ENCODE results near the gene KIF26A.

The KIF26A gene

DNA sequence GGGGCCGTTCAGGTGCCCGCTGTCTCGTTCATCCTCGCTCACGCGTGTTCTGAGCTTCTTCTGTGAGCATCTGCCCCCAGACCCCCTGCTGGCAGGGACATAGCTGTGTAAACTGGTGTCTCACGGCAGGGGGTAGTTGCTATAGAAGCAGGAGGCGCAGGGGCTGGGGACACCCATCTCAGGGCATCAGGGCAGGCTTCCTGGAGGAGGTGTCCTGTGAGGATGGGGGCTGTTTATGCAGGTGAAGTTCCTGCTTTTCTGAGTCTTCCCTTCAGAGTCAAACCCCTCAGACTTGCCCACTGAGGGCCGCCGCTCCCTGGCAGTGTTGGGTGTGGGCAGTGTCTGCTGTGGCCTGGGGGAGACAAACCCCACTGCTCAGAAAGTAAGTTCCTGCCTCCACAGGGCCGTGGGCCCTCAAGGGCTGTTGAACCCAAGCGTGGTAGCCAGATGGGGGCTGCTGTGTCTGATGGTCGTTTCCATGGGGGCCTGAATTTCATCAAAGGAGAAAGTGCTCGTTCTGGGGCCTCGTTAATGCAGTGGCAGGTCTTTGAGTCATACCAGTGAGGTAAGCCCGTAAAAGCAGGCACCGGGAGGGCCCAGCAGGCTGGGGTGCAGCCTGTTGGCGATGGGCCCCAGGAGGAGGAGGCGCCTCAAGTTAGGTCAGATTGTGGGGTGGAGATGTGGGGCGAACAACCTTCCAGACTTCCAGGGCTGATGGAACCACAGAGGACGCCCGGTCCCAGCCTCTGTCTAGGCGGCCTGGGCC is 23.4 kb downstream of the KIF26A start:
- DNase-seq, result no peak

DNA sequence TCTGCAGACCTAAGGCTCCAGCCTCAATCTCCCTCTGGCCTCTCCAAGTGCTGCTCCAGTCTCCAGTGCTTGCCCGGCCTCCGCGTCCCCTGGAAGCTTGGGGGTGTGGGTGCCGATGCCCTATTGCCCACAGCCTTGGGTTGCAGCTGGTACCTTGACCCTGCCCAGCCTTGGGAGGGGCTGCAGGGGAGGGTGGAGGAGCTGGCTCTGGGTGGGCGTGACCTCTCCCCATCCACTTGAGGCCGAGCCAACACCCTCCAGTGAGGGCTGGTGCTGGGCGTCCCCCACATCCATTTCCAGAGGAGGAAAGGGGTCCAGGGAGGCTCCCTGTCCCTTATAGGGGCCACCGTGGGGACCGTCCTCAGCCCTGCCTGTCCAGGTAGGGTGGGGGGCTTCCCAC is 24.1 kb downstream of the KIF26A start:
- no peak for DNase-seq

DNA sequence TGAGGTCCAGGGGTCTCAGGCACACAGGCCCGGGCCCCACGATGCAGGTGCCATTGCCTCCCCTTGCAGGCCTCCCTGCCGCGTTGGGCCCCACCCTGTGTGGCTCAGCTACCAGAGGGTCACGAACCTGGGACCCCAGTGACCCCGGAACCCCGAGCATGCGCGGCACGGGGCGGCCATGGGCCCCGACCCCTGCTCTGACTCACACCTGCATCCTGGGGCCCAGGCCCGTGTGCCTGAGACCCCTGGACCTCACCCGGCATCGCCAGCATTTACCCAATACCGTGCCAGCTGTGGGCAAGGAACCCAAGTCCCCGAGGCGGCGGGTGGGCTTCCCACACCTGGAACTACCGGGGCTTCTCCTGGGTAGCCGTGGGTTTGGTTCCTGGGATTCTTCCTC is 25.2 kb downstream of the KIF26A start:
- DNase-seq, result no peak

DNA sequence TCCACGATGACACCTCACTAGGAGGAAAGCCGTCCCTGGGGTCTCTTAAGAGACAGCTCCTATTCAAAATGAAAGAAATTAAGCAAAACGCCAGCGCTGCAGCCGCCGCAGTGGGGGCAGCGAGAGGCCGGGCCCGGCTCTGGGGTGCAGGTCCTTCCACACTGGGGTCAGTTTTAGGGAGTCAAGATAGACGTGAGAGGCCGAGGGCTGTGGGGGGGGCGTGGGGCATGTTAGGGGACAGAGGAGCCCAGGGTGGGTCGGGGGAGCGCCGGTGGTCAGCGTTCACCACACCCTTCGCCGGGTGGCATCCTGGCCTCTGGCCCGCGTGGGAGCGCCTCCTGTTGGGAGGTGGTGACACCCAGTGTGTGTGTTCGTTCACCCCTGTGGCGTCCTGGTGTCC is 25.7 kb downstream of the KIF26A start:
- no peak for DNase-seq

DNA sequence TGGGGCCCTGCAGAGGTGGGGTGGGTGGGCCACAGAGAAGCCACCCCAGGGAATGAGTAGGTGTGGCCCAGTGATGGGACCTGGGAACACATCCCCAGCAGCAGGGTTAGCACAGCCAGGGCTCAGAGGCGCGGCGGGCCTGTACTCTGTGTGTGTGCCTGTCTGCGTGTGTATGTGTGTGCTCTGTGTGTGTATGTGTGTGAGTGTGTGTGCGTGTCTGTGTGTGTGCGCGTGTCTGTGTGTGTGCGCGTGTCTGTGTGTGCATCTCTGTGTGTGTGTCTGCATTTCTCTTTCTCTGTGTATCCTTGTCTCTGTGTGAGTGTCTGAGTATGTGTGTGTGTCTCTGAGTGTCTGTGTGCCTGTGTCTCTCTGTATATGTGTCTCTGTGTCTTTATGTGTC is 26.1 kb downstream of the KIF26A start:
- no peak for DNase-seq

DNA sequence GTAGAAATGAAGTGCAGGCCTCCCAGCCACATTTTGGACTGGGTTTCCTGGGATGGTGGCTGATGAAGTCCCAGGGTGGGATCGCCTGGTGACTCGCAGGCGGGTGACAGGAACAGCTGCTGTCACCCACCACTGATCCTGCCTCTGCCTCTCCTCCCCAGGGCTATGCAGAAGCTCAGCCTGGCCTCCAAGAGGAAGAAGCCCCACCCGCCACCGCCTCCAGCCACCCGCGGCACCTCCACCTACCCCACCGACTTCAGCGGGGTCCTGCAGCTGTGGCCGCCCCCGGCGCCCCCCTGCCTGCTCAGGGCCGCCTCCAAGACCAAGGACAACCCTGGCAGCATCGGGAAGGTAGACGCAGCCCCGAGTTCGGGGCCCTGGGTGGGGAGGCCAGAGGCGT is 28.3 kb downstream of the KIF26A start:
- DNase-seq, result no peak

DNA sequence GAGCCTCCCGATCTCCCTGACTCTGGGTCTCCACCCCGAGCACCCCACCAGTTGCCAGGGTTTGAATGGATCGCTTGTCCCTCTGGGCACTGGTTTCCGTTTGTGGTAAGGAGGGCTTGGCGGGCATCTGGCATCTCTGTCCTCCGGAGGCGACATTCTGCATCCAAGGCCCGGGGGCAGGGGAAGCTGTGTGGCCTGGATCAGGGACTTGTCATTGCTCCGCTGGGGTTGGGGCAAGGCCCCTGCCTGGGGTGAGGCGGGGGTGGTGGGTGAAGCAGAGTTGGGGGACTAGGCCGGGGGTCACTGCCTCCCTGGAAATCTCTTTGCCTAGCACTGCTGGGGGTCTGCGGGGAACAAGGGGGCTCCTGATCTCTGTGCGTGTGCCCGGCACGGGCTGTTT is 30.2 kb downstream of the KIF26A start:
- DNase-seq, result no peak

DNA sequence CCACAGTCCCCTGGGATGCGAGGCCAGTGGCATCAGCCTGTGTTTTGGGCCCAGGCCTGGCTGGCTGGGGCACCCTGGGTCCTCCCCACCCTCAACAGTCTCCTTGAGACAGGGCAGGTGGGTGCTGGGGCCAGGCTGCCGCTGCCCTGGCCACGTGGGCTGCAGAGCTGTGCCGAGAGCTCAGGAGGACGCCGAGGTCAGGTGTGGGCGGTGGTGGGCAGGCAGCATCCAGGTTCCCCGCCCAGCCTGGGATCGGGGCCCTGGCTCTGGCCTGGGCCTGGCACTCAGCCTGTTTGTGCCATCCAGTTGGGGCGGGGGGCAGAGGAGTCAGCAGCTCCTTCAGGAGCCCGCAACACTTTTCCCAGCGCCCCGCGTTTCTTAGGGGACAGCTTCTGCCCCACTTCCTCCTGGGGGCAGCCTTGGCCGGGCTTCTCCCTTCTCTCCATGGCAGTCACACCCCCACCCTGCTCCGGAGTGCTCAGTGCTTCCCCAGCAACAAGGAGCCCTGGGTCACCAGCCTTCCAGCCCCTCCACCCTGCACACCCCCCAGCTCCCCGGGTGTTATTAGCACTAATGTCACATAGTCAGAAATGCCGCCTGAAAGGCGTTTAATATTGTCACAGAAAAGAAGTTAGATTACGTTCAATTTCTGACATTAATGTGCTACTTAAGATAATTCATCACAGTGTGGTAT is 30.8 kb downstream of the KIF26A start:
- DNase-seq, result no peak

DNA sequence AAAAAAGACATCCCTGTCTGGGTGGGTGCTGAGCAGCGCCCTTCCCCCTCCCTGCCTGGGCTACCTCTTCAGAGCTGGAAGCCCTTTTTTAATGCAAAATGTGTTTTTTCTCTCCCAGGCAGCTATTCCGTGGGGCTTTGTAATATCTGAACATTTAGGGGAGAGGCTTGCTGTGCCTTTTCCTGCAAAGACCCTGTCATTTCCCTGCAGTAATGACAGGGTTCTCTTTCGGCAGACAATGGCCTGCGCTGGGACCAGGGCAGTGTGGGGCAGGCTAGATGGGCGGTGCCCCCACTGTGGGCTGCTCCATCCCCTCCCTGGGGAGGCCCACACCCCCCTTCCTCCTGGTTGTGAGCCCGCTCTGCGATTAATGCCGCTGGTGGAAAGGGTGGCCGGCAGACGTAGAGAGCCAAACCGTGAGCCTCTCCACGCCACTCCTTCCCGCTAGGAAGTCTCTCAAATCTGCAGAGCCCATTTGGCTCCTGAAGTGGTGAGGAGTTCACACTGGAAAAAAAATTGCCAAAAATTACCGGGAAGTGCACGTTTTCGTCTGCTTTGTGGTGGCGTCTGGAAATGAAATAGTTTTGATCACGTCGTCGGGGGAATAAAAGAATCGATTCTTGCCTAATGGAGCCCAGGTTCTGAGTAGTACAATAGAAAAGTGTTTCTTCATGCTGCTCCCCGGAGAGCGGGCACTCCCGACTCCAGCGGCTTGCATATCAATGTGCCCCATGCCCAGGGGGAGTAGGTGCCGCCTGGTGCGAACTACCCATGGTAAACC is 31.5 kb downstream of the KIF26A start:
- DNase-seq, result no peak

DNA sequence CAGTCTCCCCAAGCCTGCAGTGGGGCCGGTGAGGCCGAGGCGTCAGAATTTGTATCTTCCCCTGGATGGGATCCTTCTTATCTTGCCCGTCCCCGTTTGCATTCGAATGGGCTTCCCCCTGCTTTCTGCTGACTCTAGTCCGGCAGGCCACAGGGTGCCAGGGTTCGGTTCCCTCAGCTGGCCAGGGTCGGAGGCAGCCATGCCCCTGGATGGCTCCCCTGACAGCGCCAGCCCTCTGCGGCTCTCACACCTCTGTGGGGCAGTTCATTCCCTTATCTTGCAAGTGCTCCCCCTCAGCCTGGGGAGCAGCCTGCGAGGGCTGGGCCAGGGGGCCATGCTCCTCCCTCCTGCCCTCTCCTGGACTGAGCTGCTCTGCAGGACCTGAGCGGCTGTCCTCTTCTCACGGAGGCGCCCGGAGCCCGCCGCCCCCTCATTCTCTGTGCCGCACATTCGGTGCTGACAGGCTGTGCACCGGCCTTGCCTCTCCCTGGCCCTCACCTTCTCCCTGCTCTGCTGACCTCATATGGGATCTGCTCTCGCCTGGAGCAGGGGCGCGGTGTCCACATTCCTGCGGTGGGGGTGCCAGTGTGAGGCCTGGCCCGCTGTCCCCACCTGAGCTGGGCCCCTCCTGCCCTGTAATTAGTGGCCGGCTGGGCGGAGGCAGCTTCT is 32.8 kb downstream of the KIF26A start:
- DNase-seq, result no peak

DNA sequence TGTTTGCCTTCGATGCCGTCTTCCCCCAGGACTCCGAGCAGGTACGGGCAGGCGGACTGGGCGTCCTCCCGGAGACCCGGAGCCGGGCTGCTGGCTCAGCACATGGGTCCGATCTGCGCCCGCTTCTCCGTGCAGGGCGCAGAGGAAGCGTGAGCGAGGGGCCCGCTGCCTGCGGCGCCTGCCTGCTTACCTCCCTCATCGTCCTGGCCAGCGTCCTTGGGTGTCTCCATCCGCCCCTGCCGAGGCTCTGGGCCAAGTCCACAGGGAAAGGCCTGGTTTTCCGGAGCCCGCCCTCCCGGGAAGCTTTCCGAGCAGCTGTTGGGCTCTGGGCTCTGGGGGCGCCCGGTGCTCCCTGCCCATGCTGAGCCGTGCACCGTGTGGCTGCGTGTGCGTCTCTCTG is 33.5 kb downstream of the KIF26A start:
- DNase-seq, result no peak

DNA sequence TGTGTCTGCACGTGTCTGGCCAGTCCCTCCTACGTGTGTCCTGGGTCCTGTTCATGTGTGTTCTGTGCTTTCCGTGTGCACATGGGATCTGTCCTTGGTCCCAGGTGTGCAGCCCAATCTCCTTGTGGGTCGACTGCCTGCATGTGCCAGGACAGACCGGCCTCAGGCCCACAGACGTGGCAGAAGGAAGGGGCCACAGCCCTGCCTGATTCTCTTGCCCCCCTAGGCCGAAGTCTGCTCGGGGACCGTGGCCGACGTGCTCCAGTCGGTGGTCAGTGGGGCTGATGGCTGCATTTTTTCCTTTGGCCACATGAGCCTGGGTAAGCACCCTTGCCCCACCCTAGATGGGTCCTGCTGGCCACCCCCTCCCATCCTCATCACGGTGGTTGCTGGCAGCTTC is 34.0 kb downstream of the KIF26A start:
- no peak for DNase-seq

DNA sequence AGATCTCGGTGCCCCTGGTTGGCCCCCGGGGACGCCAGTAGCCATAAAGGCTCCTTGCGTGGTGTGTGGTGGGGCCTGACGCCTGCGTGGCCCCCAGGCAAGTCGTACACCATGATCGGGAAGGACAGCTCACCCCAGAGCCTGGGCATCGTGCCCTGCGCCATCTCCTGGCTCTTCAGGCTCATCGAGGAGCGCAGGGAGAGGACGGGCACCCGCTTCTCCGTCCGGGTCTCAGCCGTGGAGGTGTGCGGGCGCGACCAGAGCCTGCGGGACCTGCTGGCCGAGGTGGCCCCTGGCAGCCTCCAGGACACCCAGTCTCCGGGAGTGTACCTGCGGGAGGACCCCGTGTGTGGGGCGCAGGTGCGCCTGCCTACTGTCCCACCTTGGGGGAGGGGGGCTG is 34.5 kb downstream of the KIF26A start:
- DNase-seq, result no peak

DNA sequence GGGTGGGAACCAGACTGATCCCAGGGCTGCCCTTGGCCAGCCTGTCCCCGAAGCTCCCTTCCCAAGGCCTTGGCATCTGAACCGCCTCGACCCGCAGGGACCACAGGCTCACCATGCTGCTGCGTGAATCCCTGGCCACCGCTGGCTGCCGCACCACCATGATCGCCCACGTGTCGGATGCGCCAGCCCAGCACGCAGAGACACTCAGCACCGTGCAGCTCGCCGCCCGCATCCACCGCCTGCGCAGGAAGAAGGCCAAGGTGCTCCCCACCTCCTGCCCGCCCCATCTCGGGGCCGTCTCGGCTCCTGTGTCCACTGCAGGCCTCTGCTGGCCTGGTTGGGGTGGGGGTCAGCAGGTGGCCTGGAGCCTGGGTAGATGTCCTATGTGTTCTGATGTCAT is 35.7 kb downstream of the KIF26A start:
- no peak for DNase-seq

DNA sequence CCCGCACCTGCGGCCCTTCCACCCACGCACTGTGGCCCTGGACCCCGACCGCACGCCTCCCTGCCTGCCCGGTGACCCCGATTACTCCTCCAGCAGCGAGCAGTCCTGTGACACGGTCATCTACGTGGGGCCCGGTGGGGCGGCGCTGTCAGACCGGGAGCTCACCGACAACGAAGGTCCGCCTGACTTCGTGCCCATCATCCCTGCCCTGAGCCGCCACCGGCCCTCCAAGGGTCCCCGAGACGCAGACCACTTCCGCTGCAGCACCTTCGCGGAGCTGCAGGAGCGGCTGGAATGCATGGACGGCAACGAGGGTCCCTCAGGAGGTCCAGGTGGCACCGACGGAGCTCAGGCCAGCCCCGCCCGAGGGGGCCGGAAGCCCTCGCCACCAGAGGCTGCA is 36.7 kb downstream of the KIF26A start:
- DNase-seq, result no peak

DNA sequence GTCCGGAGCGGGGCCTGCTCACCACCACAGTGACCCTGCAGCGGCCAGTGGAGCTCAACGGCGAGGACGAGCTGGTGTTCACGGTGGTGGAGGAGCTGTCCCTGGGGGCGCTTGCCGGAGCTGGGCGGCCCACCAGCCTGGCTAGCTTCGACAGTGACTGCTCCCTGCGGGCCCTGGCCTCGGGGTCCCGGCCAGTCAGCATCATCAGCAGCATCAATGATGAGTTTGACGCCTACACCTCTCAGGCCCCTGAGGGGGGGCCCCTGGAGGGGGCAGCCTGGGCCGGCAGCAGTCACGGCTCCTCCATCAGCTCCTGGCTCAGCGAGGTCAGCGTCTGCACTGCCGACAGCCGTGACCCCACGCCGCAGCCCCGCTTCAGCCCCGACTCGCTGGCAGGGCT is 37.4 kb downstream of the KIF26A start:
- no peak for DNase-seq

DNA sequence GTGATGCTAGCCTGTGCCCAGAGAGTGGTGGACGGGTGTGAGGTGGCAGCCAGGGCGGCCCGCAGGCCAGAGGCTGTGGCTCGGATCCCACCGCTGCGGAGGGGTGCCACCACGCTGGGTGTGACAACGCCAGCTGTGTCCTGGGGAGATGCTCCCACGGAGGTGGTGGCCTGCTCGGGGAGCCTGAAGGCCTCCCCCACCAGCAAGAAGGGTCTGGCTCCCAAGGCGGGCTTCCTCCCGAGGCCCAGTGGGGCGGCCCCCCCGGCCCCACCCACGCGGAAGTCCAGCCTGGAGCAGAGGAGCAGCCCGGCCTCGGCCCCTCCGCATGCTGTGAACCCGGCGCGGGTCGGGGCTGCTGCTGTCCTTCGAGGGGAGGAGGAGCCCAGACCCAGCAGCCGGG is 38.2 kb downstream of the KIF26A start:
- DNase-seq, result no peak

DNA sequence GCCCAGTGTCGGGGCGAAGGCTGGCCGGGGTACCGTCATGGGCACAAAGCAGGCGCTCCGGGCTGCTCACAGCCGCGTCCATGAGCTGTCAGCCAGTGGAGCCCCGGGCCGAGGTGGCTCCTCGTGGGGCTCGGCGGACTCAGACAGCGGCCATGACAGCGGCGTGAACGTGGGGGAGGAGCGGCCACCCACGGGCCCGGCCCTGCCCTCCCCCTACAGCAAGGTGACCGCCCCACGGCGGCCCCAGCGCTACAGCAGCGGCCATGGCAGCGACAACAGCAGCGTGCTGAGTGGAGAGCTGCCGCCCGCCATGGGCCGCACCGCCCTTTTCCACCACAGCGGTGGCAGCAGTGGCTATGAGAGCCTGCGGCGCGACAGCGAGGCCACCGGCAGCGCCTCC is 39.0 kb downstream of the KIF26A start:
- DNase-seq, result no peak

DNA sequence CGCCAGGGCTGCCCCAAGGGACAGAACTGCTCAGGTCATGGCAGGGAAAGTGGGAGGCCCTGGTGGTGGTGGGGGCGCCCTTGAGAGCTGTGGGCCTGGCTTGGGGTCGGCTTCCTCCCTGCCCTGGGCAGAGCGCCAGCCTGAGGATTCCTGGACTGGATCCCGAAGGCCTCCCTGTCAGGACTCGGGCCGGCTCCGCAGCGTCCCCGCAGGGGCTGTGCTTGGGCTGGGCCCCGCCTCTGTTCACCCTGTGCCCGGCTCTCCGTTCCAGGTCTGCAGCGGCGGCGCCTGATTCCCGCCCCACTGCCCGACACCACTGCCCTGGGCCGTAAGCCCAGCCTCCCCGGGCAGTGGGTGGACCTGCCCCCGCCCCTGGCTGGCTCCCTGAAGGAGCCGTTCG is 39.9 kb downstream of the KIF26A start:
- no peak for DNase-seq

DNA sequence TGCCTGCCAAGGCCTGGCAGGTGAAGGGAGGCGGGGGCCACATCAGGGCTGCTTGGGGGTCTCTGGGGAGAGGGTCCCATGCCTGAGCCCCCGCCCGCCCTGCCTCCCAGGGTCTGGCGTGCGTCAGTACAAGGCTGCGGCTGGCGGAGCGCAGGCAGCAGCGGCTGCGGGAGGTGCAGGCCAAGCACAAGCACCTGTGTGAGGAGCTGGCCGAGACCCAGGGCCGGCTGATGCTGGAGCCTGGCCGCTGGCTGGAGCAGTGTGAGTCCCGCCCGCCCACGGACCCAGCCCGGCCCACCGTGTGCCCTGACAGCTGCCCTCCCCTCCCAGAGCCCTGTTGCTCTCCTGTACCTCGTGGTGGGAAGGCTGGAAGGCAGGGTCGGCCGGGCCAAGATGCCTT is 40.7 kb downstream of the KIF26A start:
- no peak for DNase-seq

DNA sequence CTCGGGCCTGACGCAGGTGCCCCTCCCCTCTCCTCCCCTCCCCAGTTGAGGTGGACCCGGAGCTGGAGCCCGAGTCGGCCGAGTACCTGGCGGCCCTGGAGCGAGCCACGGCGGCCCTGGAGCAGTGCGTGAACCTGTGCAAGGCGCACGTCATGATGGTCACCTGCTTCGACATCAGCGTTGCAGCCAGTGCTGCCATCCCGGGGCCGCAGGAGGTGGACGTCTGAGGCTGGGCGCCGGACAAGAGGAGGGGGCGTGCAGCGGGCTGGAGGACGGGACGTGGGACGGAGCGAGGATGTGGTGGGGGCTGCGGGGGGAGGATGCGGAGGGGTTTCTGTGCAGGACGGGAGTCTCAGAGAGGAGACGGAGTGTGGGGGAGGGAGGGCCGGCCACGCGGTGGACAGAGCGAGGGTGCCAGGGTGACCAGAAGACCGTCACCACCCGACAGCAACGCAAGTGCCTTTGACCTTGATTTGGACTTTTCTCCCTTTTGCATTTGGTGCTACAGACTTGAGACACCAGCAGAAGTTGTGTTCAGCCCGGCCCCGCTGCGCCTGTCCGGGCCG is 41.3 kb downstream of the KIF26A start:
- DNase-seq, result no peak

DNA sequence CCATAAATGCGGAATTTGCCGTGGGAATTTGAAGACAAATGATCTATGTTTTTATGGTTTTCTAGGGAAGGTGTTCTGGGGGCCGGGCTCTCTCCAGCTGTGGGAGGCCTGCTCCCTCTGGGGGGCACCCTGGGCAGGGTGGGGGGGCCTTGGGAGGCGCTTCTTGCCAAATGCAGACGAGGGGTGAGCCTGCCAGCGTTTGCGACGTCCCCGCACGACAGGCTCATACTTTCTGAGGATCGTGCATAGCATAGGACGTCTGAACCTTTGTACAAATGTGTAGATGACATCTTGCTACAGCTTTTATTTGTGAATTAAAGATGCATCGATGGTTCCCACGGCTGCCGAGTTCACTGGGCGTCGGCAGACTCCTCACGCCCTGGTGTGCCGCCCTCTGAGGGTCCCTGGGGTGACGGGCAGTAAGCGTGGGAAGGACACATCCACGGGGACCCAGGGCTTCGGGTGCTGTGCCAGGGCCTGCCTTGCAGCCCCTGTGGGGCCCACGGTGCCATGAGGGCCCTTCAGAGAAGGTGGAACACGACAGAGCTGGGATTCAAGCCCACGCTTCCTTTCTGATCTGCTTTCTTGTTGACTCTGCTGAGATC is 42.3 kb downstream of the KIF26A start:
- DNase-seq, result no peak

All from CD4-positive, alpha-beta T cell treated with Interferon gamma for 1 hour (primary cell).